GM12878 (cell line): Measurements from ENCODE around the gene GPATCH2L. TPM values are rescaled to one million over a fixed set of nuclear protein-coding genes. Genes with fewer than 3 reads are reported as not detected.

Source experiments
- ATF2 ChIP-seq: IDR thresholded peaks from 2 replicates; pipeline ENCODE4 v1.6.1; 2012; ENCODE audit warnings: low read length, inconsistent platforms
- CHD1 ChIP-seq: IDR thresholded peaks from 2 replicates; pipeline ENCODE4 v1.6.1; 2012; ENCODE audit warnings: low read depth, low read length, improper control_type of control experiment
- CHD4 ChIP-seq: fragments of 200-600 bp; sonication (generic); IDR thresholded peaks from 2 replicates; pipeline ENCODE4 v1.6.1; 2016; ENCODE audit warnings: mild to moderate bottlenecking
- CREB1 ChIP-seq: IDR thresholded peaks from 2 replicates; pipeline ENCODE4 v1.6.1; 2012; ENCODE audit warnings: low read depth, mild to moderate bottlenecking, inconsistent platforms
- FOXM1 ChIP-seq: IDR thresholded peaks from 2 replicates; pipeline ENCODE4 v1.6.1; 2012; ENCODE audit warnings: low read depth, mild to moderate bottlenecking, inconsistent platforms, low read length, moderate library complexity
- JUND ChIP-seq: IDR thresholded peaks from 2 replicates; pipeline ENCODE4 v1.6.1; 2012; ENCODE audit warnings: low read depth, mild to moderate bottlenecking, low read length, improper control_type of control experiment, moderate library complexity
- MAX ChIP-seq: IDR thresholded peaks from 2 replicates; pipeline ENCODE4 v1.6.1; 2012; ENCODE audit warnings: low read depth, low read length, improper control_type of control experiment
- MYB ChIP-seq: fragments of 150-350 bp; IDR thresholded peaks from 2 replicates; pipeline ENCODE4 v1.6.1; 2014; ENCODE audit warnings: mild to moderate bottlenecking, low read depth, low read length, borderline replicate concordance
- NBN ChIP-seq: fragments of 450-650 bp; IDR thresholded peaks from 2 replicates; pipeline ENCODE4 v1.6.1; 2016
- NKRF ChIP-seq: fragments of 450-650 bp; conservative IDR thresholded peaks from 2 replicates; pipeline ENCODE4 v1.6.1; 2017; ENCODE audit warnings: mild to moderate bottlenecking, moderate library complexity
- NR2F1 ChIP-seq: fragments of 450-650 bp; conservative IDR thresholded peaks from 2 replicates; pipeline ENCODE4 v1.6.1; 2017; ENCODE audit warnings: mild to moderate bottlenecking
- PAX5 ChIP-seq: IDR thresholded peaks from 2 replicates; pipeline ENCODE4 v1.6.1; 2011; ENCODE audit warnings: low read depth, low read length, borderline replicate concordance
- POLR2A ChIP-seq: IDR thresholded peaks from 2 replicates; pipeline ENCODE4 v1.6.1; 2011; ENCODE audit warnings: low read depth, mild to moderate bottlenecking, low read length
- RBBP5 ChIP-seq: fragments of 200-600 bp; sonication (generic); conservative IDR thresholded peaks from 2 replicates; pipeline ENCODE4 v1.6.1; 2016
- RELA ChIP-seq: fragments of 450-650 bp; IDR thresholded peaks from 2 replicates; pipeline ENCODE4 v1.8.0; 2014; ENCODE audit warnings: borderline replicate concordance; ENCODE audit not compliant: partially characterized antibody
- RUNX3 ChIP-seq: IDR thresholded peaks from 2 replicates; pipeline ENCODE4 v1.6.1; 2012; ENCODE audit warnings: low read length, inconsistent platforms
- SMAD1 ChIP-seq: fragments of 450-650 bp; IDR thresholded peaks from 2 replicates; pipeline ENCODE4 v1.6.1; 2018; ENCODE audit warnings: mild to moderate bottlenecking, low read depth; ENCODE audit not compliant: partially characterized antibody
- TBL1XR1 ChIP-seq: IDR thresholded peaks from 2 replicates; pipeline ENCODE4 v1.6.1; 2012; ENCODE audit warnings: low read depth, low read length, improper control_type of control experiment
- polyA plus RNA-seq, 11 experiments: library from polyadenylated mRNA; depleted of rRNA in 4 of 11; unstranded in 6 of 11; stranded (reverse) in 5 of 11; fragments of >200 nt; fragmentation: Nextera tagmentation in 4 of 11; fragmentation: Illumina TruSeq in 1 of 11; extraction: Ambion mirVana in 4 of 11; extraction: Trizol in 1 of 11; gene quantifications; 1 replicate in 1 of 11; 2 replicates in 10 of 11; pipeline versions ENCODE4 v1.2.1 to v1.2.3, GENCODE V29; 2011 to 2016; ENCODE audit warnings: inconsistent platforms in 2 of 11, missing spikeins in 2 of 11, low read depth in 1 of 11
- total RNA-seq, 4 experiments: library from RNA; depleted of rRNA in 3 of 4; stranded (reverse); fragments of >200 nt in 3 of 4; fragmentation: Illumina TruSeq in 1 of 4; extraction: Trizol in 1 of 4; gene quantifications; 2 replicates each; pipeline versions ENCODE4 v1.2.1 to v1.2.3, GENCODE V29; 2013 to 2021
- TF ChIP-seq, protein P1 (sequence below): fragments of 450-650 bp; IDR thresholded peaks from 2 replicates; pipeline ENCODE4 v1.6.1; 2017; ENCODE audit warnings: mild to moderate bottlenecking, low read depth, inconsistent platforms; ENCODE audit not compliant: poor library complexity, severe bottlenecking
- TF ChIP-seq, protein P2 (sequence below): IDR thresholded peaks from 2 replicates; pipeline ENCODE4 v1.6.1; 2011; ENCODE audit warnings: borderline replicate concordance, low read depth, mild to moderate bottlenecking, moderate library complexity, low read length; ENCODE audit not compliant: insufficient read depth, poor library complexity, severe bottlenecking

Gene GPATCH2L
- total and polyA plus RNA-seq, 10 of the 15 experiments (the other 5 are each of a cell fraction or from before 2014, with no cell fraction given): 9.1 to 50.9 (median 24.4) TPM

DNA sequence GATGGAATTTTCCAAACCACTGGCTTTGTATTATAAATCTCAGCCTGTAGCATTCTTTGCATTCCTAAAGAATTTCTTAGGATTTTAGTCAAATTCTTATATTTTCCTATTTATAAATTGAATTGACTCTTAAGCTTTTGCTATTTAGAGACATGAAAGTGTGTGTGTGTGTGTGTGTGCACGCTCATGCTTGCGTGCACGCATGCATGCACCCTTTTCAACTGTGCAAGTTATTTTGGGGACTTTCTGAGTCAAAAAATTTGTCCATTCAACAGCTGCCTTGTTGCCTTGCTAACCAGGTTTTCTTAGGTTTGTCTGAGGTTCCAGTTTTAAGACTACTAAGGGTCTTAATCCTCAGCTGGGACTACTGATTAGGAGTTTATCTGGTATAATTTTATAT is 42.6 kb downstream of the GPATCH2L start (continued):
- no peak for TF ChIP-seq NKRF
- peak; percentile 47; the same call in 1 of the 2 replicates for TF ChIP-seq NR2F1
- peak; percentile 99 for TF ChIP-seq FOXM1
- no peak for TF ChIP-seq SMAD1
- no peak for TF ChIP-seq CHD4
- no peak for TF ChIP-seq RELA
- peak; percentile 29; the same call in 1 of the 2 replicates for TF ChIP-seq MAX
- peak; percentile 94 for TF ChIP-seq TBL1XR1
- TF ChIP-seq, protein P1, sequence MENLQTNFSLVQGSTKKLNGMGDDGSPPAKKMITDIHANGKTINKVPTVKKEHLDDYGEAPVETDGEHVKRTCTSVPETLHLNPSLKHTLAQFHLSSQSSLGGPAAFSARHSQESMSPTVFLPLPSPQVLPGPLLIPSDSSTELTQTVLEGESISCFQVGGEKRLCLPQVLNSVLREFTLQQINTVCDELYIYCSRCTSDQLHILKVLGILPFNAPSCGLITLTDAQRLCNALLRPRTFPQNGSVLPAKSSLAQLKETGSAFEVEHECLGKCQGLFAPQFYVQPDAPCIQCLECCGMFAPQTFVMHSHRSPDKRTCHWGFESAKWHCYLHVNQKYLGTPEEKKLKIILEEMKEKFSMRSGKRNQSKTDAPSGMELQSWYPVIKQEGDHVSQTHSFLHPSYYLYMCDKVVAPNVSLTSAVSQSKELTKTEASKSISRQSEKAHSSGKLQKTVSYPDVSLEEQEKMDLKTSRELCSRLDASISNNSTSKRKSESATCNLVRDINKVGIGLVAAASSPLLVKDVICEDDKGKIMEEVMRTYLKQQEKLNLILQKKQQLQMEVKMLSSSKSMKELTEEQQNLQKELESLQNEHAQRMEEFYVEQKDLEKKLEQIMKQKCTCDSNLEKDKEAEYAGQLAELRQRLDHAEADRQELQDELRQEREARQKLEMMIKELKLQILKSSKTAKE: peak; percentile 76
- TF ChIP-seq MYB: peak; percentile 93
- TF ChIP-seq, protein P2, sequence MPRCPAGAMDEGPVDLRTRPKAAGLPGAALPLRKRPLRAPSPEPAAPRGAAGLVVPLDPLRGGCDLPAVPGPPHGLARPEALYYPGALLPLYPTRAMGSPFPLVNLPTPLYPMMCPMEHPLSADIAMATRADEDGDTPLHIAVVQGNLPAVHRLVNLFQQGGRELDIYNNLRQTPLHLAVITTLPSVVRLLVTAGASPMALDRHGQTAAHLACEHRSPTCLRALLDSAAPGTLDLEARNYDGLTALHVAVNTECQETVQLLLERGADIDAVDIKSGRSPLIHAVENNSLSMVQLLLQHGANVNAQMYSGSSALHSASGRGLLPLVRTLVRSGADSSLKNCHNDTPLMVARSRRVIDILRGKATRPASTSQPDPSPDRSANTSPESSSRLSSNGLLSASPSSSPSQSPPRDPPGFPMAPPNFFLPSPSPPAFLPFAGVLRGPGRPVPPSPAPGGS: peak; percentile 93
- TF ChIP-seq CREB1: peak; percentile 70
- TF ChIP-seq RUNX3: peak; percentile 88
- TF ChIP-seq RBBP5: no peak
- TF ChIP-seq ATF2: peak; percentile 97
- no peak for TF ChIP-seq POLR2A
- TF ChIP-seq JUND: peak; percentile 37; the same call in 1 of the 2 replicates
- TF ChIP-seq PAX5: peak; percentile 98
- TF ChIP-seq NBN: peak; percentile 62
- TF ChIP-seq CHD1: no peak
